Endothelial cell (in vitro differentiated cells): ENCODE measurements around the gene CALCOCO2. TPM values are rescaled to one million over a fixed set of nuclear protein-coding genes. Genes with fewer than 3 reads are reported as not detected.
"Not testable (repeated sequence)": the region's sequence is repeated elsewhere in the genome, so short reads cannot be mapped to it uniquely, and the experiment has no call there.

Source experiments
- DNase-seq: peaks from one replicate; pipeline ENCODE4 v3.0.0; 2021; ENCODE audit warnings: low spot score
- H3K27ac Mint-ChIP-seq: one replicate; pipeline ENCODE4 v1.8.0; 2021; ENCODE audit warnings: mixed read lengths, inconsistent platforms; ENCODE audit not compliant: unreplicated experiment
- H3K27me3 Mint-ChIP-seq: one replicate; pipeline ENCODE4 v1.8.0; 2021; ENCODE audit warnings: mild to moderate bottlenecking, moderate library complexity, mixed read lengths, inconsistent platforms; ENCODE audit not compliant: unreplicated experiment
- H3K36me3 Mint-ChIP-seq: one replicate; pipeline ENCODE4 v1.8.0; 2021; ENCODE audit warnings: mild to moderate bottlenecking, low read depth, mixed read lengths, inconsistent platforms; ENCODE audit not compliant: unreplicated experiment
- H3K4me1 Mint-ChIP-seq: one replicate; pipeline ENCODE4 v1.8.0; 2021; ENCODE audit warnings: mild to moderate bottlenecking, mixed read lengths, inconsistent platforms; ENCODE audit not compliant: unreplicated experiment
- H3K4me3 Mint-ChIP-seq: one replicate; pipeline ENCODE4 v1.8.0; 2021; ENCODE audit warnings: mild to moderate bottlenecking, mixed read lengths, inconsistent platforms; ENCODE audit not compliant: unreplicated experiment
- H3K9me3 Mint-ChIP-seq: one replicate; pipeline ENCODE4 v1.8.0; 2021; ENCODE audit warnings: mixed read lengths, inconsistent platforms; ENCODE audit not compliant: unreplicated experiment
- CTCF ChIP-seq: fragments of 200-600 bp; sonication (generic); IDR thresholded peaks from one replicate; pipeline ENCODE4 v1.5.0; 2021; ENCODE audit warnings: antibody characterized with exemption; ENCODE audit not compliant: unreplicated experiment
- total RNA-seq: library from RNA; stranded (reverse); fragmentation: NEBNext Ultra II Directional; extraction: Animal tissue kit (Norgen Biotek cat#: 25700); gene quantifications from one replicate; pipeline ENCODE4 v1.2.1, GENCODE V29; 2021; ENCODE audit not compliant: unreplicated experiment

CALCOCO2 gene
- total RNA-seq, 1 donor from 2014 or later: 46.1 TPM

DNA sequence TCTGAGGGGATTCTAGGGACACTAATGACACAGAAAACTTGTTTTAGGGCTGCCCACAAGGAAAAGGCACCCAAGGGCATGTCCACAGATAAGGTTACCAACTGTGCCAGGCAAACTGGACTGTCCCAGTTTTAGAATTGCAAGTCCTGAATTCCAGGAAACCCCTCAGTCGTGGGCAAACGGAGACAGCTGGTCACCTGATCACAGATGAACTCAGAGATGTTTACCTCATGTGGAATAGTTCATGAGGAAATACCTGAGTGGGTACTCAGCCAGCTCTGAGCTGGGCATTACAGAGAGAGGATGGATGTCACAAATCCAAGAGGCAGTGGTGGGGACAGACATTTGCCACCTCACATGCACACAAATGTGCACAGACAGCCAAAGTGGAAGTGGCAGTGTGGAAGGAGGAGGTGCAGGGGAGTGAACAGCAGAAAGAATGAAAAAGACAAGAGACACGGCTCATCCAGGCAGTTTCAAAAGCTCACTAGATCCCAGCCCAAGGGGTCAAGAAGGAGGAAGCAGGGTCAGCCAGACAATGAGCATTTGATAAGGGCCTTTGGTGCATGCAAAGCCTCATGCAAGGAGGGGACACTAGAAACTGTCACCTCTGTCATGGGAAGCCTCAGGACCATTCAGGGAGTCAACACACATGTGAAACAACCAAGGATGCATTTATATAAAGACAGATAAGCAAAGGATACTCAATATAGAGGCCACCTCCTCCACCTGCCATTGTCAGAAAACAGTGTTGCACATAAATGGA is 38.6 kb upstream of the CALCOCO2 start:
- no peak for DNase-seq
- Mint-ChIP-seq H3K4me3 (no peak overlapping the region), H3K4me1 (peaks cover 3% of the 10 kb centered on the region), H3K9me3 (no peaks in the 10 kb centered on the region), H3K27ac (no peak overlapping the region), H3K27me3 (peaks cover 2% of the 10 kb centered on the region), H3K36me3 (peaks cover 3% of the 10 kb centered on the region)
- no peak for TF ChIP-seq CTCF

DNA sequence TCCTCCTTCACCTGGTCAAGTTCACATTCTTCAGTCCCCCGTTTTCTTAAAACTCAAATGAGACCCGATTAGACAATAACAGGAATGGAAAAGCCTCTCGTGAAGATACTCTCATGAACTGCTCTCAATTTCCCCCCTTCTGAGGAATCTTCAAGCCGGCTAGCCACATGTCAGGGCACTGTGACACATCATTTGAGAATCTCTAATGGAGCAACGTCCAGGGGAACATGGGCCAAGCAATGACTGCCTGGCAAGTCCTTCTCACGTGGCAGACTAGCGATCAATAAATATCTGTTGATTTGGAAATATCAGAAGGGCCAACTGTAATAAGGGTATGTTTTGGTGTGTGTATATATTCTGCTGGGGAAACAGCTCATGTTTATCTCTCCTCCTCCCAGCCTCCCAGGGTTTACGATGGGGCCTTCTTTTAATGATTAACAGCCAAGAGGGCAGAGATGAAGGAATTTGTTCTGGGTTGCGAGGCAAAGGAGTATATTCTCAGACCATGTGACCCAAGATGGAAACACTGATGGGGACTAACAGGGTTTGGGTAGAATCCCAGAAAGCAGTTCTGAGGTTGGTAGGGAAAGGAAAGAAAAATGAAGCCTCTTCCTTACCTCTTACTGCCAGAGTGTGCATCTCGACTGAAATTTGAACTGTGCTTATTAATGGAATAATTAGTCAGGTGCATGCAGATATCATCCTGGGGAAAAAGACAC is 35.2 kb upstream of the CALCOCO2 start:
- TF ChIP-seq CTCF: no peak
- Mint-ChIP-seq H3K4me1 (peaks cover 10% of the 10 kb centered on the region), H3K4me3 (no peak overlapping the region), H3K27ac (no peak overlapping the region), H3K36me3 (peaks cover 3% of the 10 kb centered on the region), H3K9me3 (no peaks in the 10 kb centered on the region), H3K27me3 (peaks cover 4% of the 10 kb centered on the region)
- no peak for DNase-seq

DNA sequence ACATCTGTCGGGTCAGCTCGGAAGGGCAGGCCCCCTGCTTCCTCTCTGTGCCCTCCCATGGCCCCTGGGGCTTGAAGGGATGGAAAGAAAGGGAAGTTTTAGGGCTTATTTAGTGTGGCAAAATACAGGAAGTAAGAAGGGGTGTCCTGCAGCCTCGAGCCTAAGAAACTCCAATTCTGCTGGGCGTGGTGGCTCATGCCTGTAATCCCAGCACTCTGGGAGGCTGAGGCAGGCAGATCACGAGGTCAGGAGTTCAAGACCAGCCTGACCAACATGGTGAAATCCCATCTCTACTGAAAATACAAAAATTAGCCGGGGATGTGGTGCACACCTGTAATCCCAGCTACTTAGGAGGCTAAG is 34.7 kb upstream of the CALCOCO2 start:
- H3K36me3 Mint-ChIP-seq, H3K27ac Mint-ChIP-seq, H3K27me3 Mint-ChIP-seq, H3K4me3 Mint-ChIP-seq, DNase-seq, H3K9me3 Mint-ChIP-seq: not testable (repeated sequence)
- peaks cover 12% of the 10 kb centered on the region for H3K4me1 Mint-ChIP-seq

- Mint-ChIP-seq H3K36me3 (no peaks in the 10 kb centered on the region), H3K9me3 (no peaks in the 10 kb centered on the region), H3K4me3 (no peak overlapping the region), H3K4me1 (peaks cover 19% of the 10 kb centered on the region), H3K27me3 (peaks cover 3% of the 10 kb centered on the region), H3K27ac (no peak overlapping the region)
- no peak for TF ChIP-seq CTCF
- DNase-seq: no peak
These were observed 31.6 kb upstream of the CALCOCO2 start for GRCh38 chr17:48799069-48799723.

DNA sequence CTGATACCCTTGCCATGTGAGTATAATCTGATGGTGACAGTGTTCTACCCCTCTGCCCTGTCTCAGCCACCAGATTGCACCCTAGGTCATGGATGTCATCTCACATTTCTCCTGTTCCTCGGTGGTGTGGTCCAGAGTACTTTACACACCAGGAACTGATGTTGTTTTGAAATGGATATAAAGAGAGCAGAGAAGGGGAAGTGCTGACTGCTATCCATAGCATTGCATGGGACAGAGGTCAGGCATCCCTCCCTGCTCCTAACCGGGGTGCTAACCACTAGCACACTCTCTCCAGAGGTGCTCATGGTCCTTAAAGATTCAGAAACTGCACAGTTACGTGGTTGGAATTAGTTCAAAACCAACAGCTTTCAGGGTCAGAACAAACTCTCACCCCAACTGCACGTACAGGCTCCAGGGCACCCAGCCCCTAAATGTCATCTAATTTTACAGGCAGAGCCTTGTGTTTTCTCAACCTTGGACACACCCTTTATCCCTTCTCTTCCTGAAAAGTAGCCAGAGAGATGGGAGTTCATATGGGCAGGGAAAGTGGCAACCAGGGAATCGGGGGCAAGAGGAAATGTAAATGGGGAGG is 30.1 kb upstream of the CALCOCO2 start:
- no peaks in the 10 kb centered on the region for H3K9me3 Mint-ChIP-seq
- H3K27me3 Mint-ChIP-seq: peaks cover 3% of the 10 kb centered on the region
- TF ChIP-seq CTCF: no peak
- DNase-seq: no peak
- no peaks in the 10 kb centered on the region for H3K36me3 Mint-ChIP-seq
- no peak overlapping the region for H3K4me3 Mint-ChIP-seq
- H3K4me1 Mint-ChIP-seq: peaks cover 24% of the 10 kb centered on the region
- no peak overlapping the region for H3K27ac Mint-ChIP-seq
